Tibial nerve (tissue), 4 donors: ENCODE results near the gene NEGR1.

ENCODE experiments used
- EP300 ChIP-seq, 2 donors: sonication (generic); formaldehyde crosslinking; IDR thresholded peaks; one replicate each; pipeline ENCODE4 v1.6.1; 2017; ENCODE audit warnings: antibody characterized with exemption in 2 of 2, mild to moderate bottlenecking in 1 of 2
- POLR2A ChIP-seq, 2 donors: fragments of 450-650 bp; IDR thresholded peaks; one replicate each; pipeline ENCODE4 v1.6.1; 2017; ENCODE audit warnings: antibody characterized with exemption in 2 of 2, mild to moderate bottlenecking in 2 of 2, moderate library complexity in 2 of 2
- TF ChIP-seq, protein P1 (sequence below), 5 experiments: fragments of 200-600 bp in 3 of 5; fragments of 450-650 bp in 2 of 5; sonication (generic) in 3 of 5; IDR thresholded peaks; one replicate each; pipeline ENCODE4 v1.5.1; 2016 to 2019; ENCODE audit warnings: antibody characterized with exemption in 5 of 5, mild to moderate bottlenecking in 3 of 5, moderate library complexity in 2 of 5

DNA sequence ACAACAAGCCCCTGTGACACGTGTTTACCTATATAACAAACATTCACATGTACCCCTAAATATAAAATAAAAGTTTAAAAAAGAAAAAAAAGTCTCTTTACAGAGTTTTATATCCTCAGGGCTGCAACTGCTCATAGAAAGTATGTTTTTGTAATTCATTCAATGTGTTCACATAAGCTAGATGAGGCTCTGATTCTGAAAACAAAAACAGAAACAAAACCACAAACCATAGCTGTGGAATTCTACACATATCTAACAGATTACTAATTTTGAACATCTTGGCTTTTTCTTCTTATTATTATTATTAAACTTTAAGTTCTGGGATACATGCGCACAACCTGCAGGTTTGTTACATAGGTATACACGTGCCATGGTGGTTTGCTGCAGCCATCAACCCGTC is 621.9 kb downstream of the NEGR1 start:
- TF ChIP-seq, protein P1, sequence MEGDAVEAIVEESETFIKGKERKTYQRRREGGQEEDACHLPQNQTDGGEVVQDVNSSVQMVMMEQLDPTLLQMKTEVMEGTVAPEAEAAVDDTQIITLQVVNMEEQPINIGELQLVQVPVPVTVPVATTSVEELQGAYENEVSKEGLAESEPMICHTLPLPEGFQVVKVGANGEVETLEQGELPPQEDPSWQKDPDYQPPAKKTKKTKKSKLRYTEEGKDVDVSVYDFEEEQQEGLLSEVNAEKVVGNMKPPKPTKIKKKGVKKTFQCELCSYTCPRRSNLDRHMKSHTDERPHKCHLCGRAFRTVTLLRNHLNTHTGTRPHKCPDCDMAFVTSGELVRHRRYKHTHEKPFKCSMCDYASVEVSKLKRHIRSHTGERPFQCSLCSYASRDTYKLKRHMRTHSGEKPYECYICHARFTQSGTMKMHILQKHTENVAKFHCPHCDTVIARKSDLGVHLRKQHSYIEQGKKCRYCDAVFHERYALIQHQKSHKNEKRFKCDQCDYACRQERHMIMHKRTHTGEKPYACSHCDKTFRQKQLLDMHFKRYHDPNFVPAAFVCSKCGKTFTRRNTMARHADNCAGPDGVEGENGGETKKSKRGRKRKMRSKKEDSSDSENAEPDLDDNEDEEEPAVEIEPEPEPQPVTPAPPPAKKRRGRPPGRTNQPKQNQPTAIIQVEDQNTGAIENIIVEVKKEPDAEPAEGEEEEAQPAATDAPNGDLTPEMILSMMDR (IDR thresholded peaks at IDR 0.05), result no peak
- TF ChIP-seq EP300 (IDR thresholded peaks at IDR 0.05) (no peak), POLR2A (IDR thresholded peaks at IDR 0.05) (no peak)
